Neuronal stem cell (in vitro differentiated cells): Measurements from ENCODE around the gene AP3M1.
A peak's percentile ranks its signal among the peaks of the same experiment; 100 is the strongest.

Source experiments
- DNase-seq: peaks from one replicate; pipeline ENCODE4 v3.0.0-alpha.2; 2013; ENCODE audit warnings: low spot score
- H2AFZ ChIP-seq: one replicate; pipeline ENCODE4 v1.6.1; 2013; ENCODE audit warnings: mild to moderate bottlenecking, low read length, inconsistent platforms
- H2AK5ac ChIP-seq: 2 replicates; pipeline ENCODE4 v1.6.1; 2013; ENCODE audit warnings: low read depth, mild to moderate bottlenecking, inconsistent platforms, low read length, moderate library complexity, mixed read lengths
- H2BK120ac ChIP-seq: 2 replicates; pipeline ENCODE4 v1.6.1; 2013; ENCODE audit warnings: low read depth, mild to moderate bottlenecking, inconsistent platforms, low read length, moderate library complexity, mixed read lengths
- H2BK12ac ChIP-seq: one replicate; pipeline ENCODE4 v1.6.1; 2013; ENCODE audit warnings: low read length, inconsistent platforms
- H2BK15ac ChIP-seq: 2 replicates; pipeline ENCODE4 v1.6.1; 2013; ENCODE audit warnings: mild to moderate bottlenecking, low read length, inconsistent platforms, mixed read lengths
- H2BK5ac ChIP-seq: one replicate; pipeline ENCODE4 v1.6.1; 2013; ENCODE audit warnings: inconsistent platforms, mild to moderate bottlenecking, low read length, moderate library complexity
- H3K14ac ChIP-seq: one replicate; pipeline ENCODE4 v1.6.1; 2013; ENCODE audit warnings: low read length, inconsistent platforms
- H3K18ac ChIP-seq: 2 replicates; pipeline ENCODE4 v1.6.1; 2013; ENCODE audit warnings: low read length, inconsistent platforms
- H3K23ac ChIP-seq: 2 replicates; pipeline ENCODE4 v1.6.1; 2013; ENCODE audit warnings: low read depth, mild to moderate bottlenecking, mixed read lengths, low read length, inconsistent platforms; ENCODE audit not compliant: poor library complexity
- H3K27ac ChIP-seq: replicated peaks from 3 replicates; pipeline ENCODE4 v1.5.1; 2013; ENCODE audit warnings: low read length, inconsistent platforms
- H3K27me3 ChIP-seq, 3 experiments: 2 replicates each; pipeline ENCODE4 v1.6.1; 2013; ENCODE audit warnings: low read length in 3 of 3, mild to moderate bottlenecking in 2 of 3, inconsistent platforms in 1 of 3, low read depth in 1 of 3, mixed read lengths in 1 of 3, moderate library complexity in 1 of 3; ENCODE audit not compliant: control insufficient read depth in 3 of 3, insufficient read depth in 3 of 3
- H3K36me3 ChIP-seq, 2 donors: replicated peaks in 1 of 2; 2 replicates each; pipeline ENCODE4 v1.6.1; 2013; ENCODE audit warnings: low read length in 2 of 2; ENCODE audit not compliant: control insufficient read depth in 2 of 2, insufficient read depth in 2 of 2
- H3K4ac ChIP-seq: 2 replicates; pipeline ENCODE4 v1.6.1; 2013; ENCODE audit warnings: inconsistent platforms, mild to moderate bottlenecking, low read length, moderate library complexity
- H3K4me1 ChIP-seq, 2 donors: 1 replicate in 1 of 2; 2 replicates in 1 of 2; pipeline ENCODE4 v1.6.1; 2013; ENCODE audit warnings: low read length in 2 of 2, low read depth in 1 of 2; ENCODE audit not compliant: control insufficient read depth in 2 of 2, insufficient read depth in 1 of 2
- H3K4me2 ChIP-seq: one replicate; pipeline ENCODE4 v1.6.1; 2013; ENCODE audit warnings: mild to moderate bottlenecking, low read length, inconsistent platforms; ENCODE audit not compliant: insufficient read depth, poor library complexity, severe bottlenecking
- H3K4me3 ChIP-seq, 2 donors: 2 replicates each; pipeline ENCODE4 v1.5.1; 2013; ENCODE audit warnings: low read length in 2 of 2, mild to moderate bottlenecking in 2 of 2, inconsistent platforms in 1 of 2, moderate library complexity in 1 of 2
- H3K79me1 ChIP-seq: one replicate; pipeline ENCODE4 v1.6.1; 2013; ENCODE audit warnings: low read depth, mild to moderate bottlenecking, inconsistent platforms, low read length, moderate library complexity
- H3K9ac ChIP-seq: one replicate; pipeline ENCODE4 v1.6.1; 2013; ENCODE audit warnings: mild to moderate bottlenecking, low read depth, low read length, inconsistent platforms; ENCODE audit not compliant: poor library complexity
- H3K9me3 ChIP-seq, 2 donors: replicated peaks in 1 of 2; 2 replicates each; pipeline versions ENCODE3 to v1.6.1; 2013; ENCODE audit warnings: low read length in 2 of 2, mild to moderate bottlenecking in 2 of 2, inconsistent platforms in 1 of 2, low read depth in 1 of 2, mixed read lengths in 1 of 2, moderate library complexity in 1 of 2; ENCODE audit not compliant: control insufficient read depth in 2 of 2, insufficient read depth in 1 of 2
- H4K8ac ChIP-seq: one replicate; pipeline ENCODE4 v1.6.1; 2013; ENCODE audit warnings: low read depth, mild to moderate bottlenecking, inconsistent platforms, low read length, moderate library complexity
- H4K91ac ChIP-seq: one replicate; pipeline ENCODE4 v1.6.1; 2013; ENCODE audit warnings: low read length, low read depth, mild to moderate bottlenecking, inconsistent platforms; ENCODE audit not compliant: poor library complexity
- WGBS, 2 donors: extraction: QIAGEN DNeasy Blood & Tissue Kit; methylation state at CpG; one replicate each; pipeline ENCODE4 v1.1.7; 2013; ENCODE audit warnings: missing lambda C conversion rate in 2 of 2, mixed read lengths in 1 of 2; ENCODE audit not compliant: insufficient read length in 2 of 2, insufficient replicate concordance in 1 of 2; ENCODE audit errors: extremely low coverage in 2 of 2; 5-methylcytosine and 5-hydroxymethylcytosine counted together

AP3M1 gene

DNA sequence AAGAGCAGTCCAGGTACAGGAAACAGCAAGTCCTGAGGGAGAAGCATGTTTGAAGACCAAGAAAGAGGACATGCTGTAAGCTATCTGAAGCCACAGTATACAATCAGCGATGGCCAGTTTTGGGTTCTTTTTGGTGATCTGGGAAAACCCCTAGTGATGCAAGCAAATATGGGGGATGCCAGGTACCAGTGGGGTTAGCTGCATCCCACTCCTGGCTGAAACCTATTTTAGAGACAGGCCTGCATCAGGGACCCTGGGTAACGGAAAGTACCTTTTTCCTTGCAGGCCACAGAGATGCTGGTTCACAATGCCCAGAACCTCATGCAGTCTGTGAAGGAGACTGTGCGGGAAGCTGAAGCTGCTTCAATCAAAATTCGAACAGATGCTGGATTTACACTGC is 32.9 kb downstream of the AP3M1 start:
- H3K27ac ChIP-seq: no peak overlapping the region

GRCh38 chr10:74114041-74114448 is 36.6 kb downstream of the AP3M1 start:
- Histone ChIP-seq H3K4me2 (no peak overlapping the region), H4K91ac (no peak overlapping the region), H3K9ac (no peak overlapping the region), H3K4me1 (no peaks in the 10 kb centered on the region), H4K8ac (no peak overlapping the region), H3K4ac (no peak overlapping the region), H3K27me3 (no peaks in the 10 kb centered on the region), H2BK15ac (no peak overlapping the region), H3K27ac (no peak overlapping the region), H2BK120ac (no peak overlapping the region), H2BK5ac (no peak overlapping the region), H3K4me3 (no peak overlapping the region), H2AK5ac (no peak overlapping the region), H3K18ac (no peak overlapping the region), H2AFZ (no peak overlapping the region), H3K79me1 (peaks cover 6% of the 10 kb centered on the region), H3K23ac (peak overlapping the region; percentile 28), H2BK12ac (no peak overlapping the region), H3K36me3 (peaks cover 73 to 100% of the 10 kb centered on the region in 2 donors), H3K14ac (no peak overlapping the region), H3K9me3 (no peaks in the 10 kb centered on the region)
- no peak for DNase-seq
- WGBS, 2 donors: 100% methylated on average over 1 of the region's 12 CpGs; no CpG with 5 or more reads in 1 of the 2 donors

More for the DNA sequence above, 32.9 kb downstream of the AP3M1 start:
- Histone ChIP-seq H3K4me1 (no peaks in the 10 kb centered on the region), H3K4me3 (no peak overlapping the region), H3K4me2 (no peak overlapping the region), H2AK5ac (no peak overlapping the region), H2AFZ (no peak overlapping the region), H3K36me3 (peaks cover 58 to 100% of the 10 kb centered on the region in 2 donors), H2BK12ac (no peak overlapping the region), H3K18ac (no peak overlapping the region), H2BK15ac (no peak overlapping the region), H3K4ac (no peak overlapping the region), H2BK120ac (no peak overlapping the region), H3K14ac (no peak overlapping the region), H2BK5ac (peak overlapping the region; percentile 44), H3K79me1 (peaks cover 3% of the 10 kb centered on the region), H3K9me3 (no peaks in the 10 kb centered on the region), H4K91ac (no peak overlapping the region), H4K8ac (no peak overlapping the region), H3K9ac (no peak overlapping the region), H3K23ac (no peak overlapping the region), H3K27me3 (no peaks in the 10 kb centered on the region)
- no peak for DNase-seq
- no CpG with 5 or more reads among the region's 4 CpGs for WGBS, 2 donors

GRCh38 chr10:74113546-74113945 is 37.1 kb downstream of the AP3M1 start:
- Histone ChIP-seq H3K36me3 (peaks cover 74 to 100% of the 10 kb centered on the region in 2 donors), H3K4me3 (no peak overlapping the region), H2BK15ac (no peak overlapping the region), H3K4me2 (no peak overlapping the region), H3K79me1 (peaks cover 4% of the 10 kb centered on the region), H3K9ac (no peak overlapping the region), H2AFZ (no peak overlapping the region), H3K4ac (no peak overlapping the region), H3K4me1 (no peaks in the 10 kb centered on the region), H3K9me3 (no peaks in the 10 kb centered on the region), H3K18ac (no peak overlapping the region), H3K23ac (no peak overlapping the region), H2BK12ac (no peak overlapping the region), H3K27ac (no peak overlapping the region), H2BK120ac (no peak overlapping the region), H3K14ac (no peak overlapping the region), H3K27me3 (no peaks in the 10 kb centered on the region), H2BK5ac (no peak overlapping the region), H4K91ac (no peak overlapping the region), H2AK5ac (no peak overlapping the region), H4K8ac (no peak overlapping the region)
- DNase-seq: no peak
- WGBS, 2 donors: no CpG with 5 or more reads among the region's 1 CpG

DNA sequence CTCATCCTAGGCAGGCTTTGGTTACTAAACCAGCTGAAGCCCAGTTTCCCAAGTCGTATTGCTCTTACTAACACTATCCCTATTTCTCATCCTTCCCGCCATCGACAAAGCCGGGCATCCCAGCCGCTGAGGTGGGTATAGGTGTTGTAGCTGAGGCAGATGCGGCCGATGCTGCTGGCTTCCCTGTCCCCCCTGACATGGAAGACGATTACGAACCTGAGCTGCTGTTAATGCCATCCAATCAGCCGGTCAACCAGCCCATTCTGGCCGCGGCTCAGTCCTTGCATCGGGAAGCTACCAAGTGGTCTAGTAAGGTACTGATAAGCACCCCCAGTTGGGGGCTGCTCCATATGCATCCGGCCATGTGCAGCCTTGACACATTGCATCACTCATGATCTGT is 38.8 kb downstream of the AP3M1 start:
- Histone ChIP-seq H4K8ac (no peak overlapping the region), H2BK120ac (no peak overlapping the region), H3K79me1 (peaks cover 4% of the 10 kb centered on the region), H3K14ac (no peak overlapping the region), H3K9me3 (no peaks in the 10 kb centered on the region), H2BK5ac (no peak overlapping the region), H3K4ac (no peak overlapping the region), H3K36me3 (peaks cover 71 to 99% of the 10 kb centered on the region in 2 donors), H4K91ac (no peak overlapping the region), H2BK15ac (no peak overlapping the region), H3K23ac (peak overlapping the region; percentile 21), H3K27ac (no peak overlapping the region), H3K4me1 (no peaks in the 10 kb centered on the region), H2AK5ac (no peak overlapping the region), H2BK12ac (no peak overlapping the region), H3K18ac (no peak overlapping the region), H3K4me2 (no peak overlapping the region), H3K9ac (no peak overlapping the region), H3K4me3 (no peak overlapping the region), H2AFZ (no peak overlapping the region), H3K27me3 (no peaks in the 10 kb centered on the region)
- DNase-seq: no peak
- no CpG with 5 or more reads among the region's 14 CpGs for WGBS, 2 donors
